Liver (tissue), 9 donors: Measurements from ENCODE around the gene PLS3. TPM values are rescaled to one million over a fixed set of nuclear protein-coding genes. Genes with fewer than 3 reads are reported as not detected.

Source experiments
- DNase-seq: peaks from one replicate; pipeline ENCODE4 v3.0.0-alpha.2; 2017; ENCODE audit warnings: low spot score
- H3K27ac ChIP-seq, 2 donors: one replicate each; pipeline ENCODE4 v1.7.0; 2013; ENCODE audit warnings: inconsistent platforms in 2 of 2, low read length in 2 of 2, control low read depth in 1 of 2, low read depth in 1 of 2, mild to moderate bottlenecking in 1 of 2
- H3K27me3 ChIP-seq, 4 donors: one replicate each; pipeline versions ENCODE4 v1.6.1 to v1.7.0; 2013; ENCODE audit warnings: low read length in 3 of 4, inconsistent platforms in 1 of 4, mild to moderate bottlenecking in 1 of 4, moderate library complexity in 1 of 4; ENCODE audit not compliant: control insufficient read depth in 4 of 4, insufficient read depth in 4 of 4
- H3K36me3 ChIP-seq, 4 donors: one replicate each; pipeline versions ENCODE4 v1.6.1 to v1.7.0; 2013; ENCODE audit warnings: low read length in 3 of 4, mild to moderate bottlenecking in 3 of 4, low read depth in 1 of 4, moderate library complexity in 1 of 4; ENCODE audit not compliant: control insufficient read depth in 4 of 4, insufficient read depth in 3 of 4
- H3K4me1 ChIP-seq, 4 donors: one replicate each; pipeline versions ENCODE4 v1.6.1 to v1.7.0; 2013; ENCODE audit warnings: low read length in 3 of 4, mild to moderate bottlenecking in 3 of 4, moderate library complexity in 1 of 4; ENCODE audit not compliant: control insufficient read depth in 4 of 4, insufficient read depth in 4 of 4
- H3K4me3 ChIP-seq, 3 donors: one replicate each; pipeline versions ENCODE4 v1.6.1 to v1.7.0; 2013; ENCODE audit warnings: low read length in 3 of 3, control low read depth in 1 of 3, low read depth in 1 of 3, mild to moderate bottlenecking in 1 of 3
- H3K9ac ChIP-seq, 2 donors: one replicate each; pipeline ENCODE4 v1.7.0; 2013; ENCODE audit warnings: low read length in 2 of 2, mild to moderate bottlenecking in 2 of 2, moderate library complexity in 2 of 2, control low read depth in 1 of 2, low read depth in 1 of 2
- H3K9me3 ChIP-seq, 4 donors: one replicate each; pipeline versions ENCODE4 v1.6.1 to v1.7.0; 2013; ENCODE audit warnings: low read length in 3 of 4; ENCODE audit not compliant: control insufficient read depth in 4 of 4
- GABPA ChIP-seq, 2 donors: IDR thresholded peaks in 1 of 2; conservative IDR thresholded peaks in 1 of 2; 2 replicates each; pipeline ENCODE4 v1.6.1; 2016; ENCODE audit warnings: antibody characterized with exemption in 2 of 2, mild to moderate bottlenecking in 1 of 2, moderate library complexity in 1 of 2
- HNF4A ChIP-seq, 2 donors: conservative IDR thresholded peaks; 2 replicates each; pipeline ENCODE4 v1.6.1; 2016; ENCODE audit warnings: antibody characterized with exemption in 2 of 2, mild to moderate bottlenecking in 2 of 2
- HNF4G ChIP-seq: IDR thresholded peaks from 2 replicates; pipeline ENCODE4 v1.6.1; 2016; ENCODE audit warnings: antibody characterized with exemption
- JUND ChIP-seq, 2 donors: IDR thresholded peaks; 2 replicates each; pipeline ENCODE4 v1.6.1; 2016; ENCODE audit warnings: antibody characterized with exemption in 2 of 2
- RXRA ChIP-seq, 2 donors: IDR thresholded peaks; 2 replicates each; pipeline ENCODE4 v1.6.1; 2017 to 2018; ENCODE audit warnings: antibody characterized with exemption in 2 of 2, mild to moderate bottlenecking in 1 of 2
- YY1 ChIP-seq: IDR thresholded peaks from 2 replicates; pipeline ENCODE4 v1.6.1; 2016; ENCODE audit warnings: antibody characterized with exemption, mild to moderate bottlenecking
- WGBS: extraction: QIAGEN DNeasy Blood & Tissue Kit; methylation state at CpG from one replicate; pipeline ENCODE4 v1.1.7; 2013; 5-methylcytosine and 5-hydroxymethylcytosine counted together
- polyA plus RNA-seq, 2 donors: library from polyadenylated mRNA; stranded (reverse) in 1 of 2; unstranded in 1 of 2; fragments of 200-250 nt in 1 of 2; fragments of >200 nt in 1 of 2; fragmentation: Nextera tagmentation in 1 of 2; extraction: Ambion mirVana in 1 of 2; gene quantifications; one replicate each; pipeline versions ENCODE4 v1.2.1 to v1.2.3, GENCODE V29; 2013 to 2015
- total RNA-seq, 2 donors: library from RNA; depleted of rRNA; stranded (reverse); fragments of >200 nt; gene quantifications; one replicate each; pipeline ENCODE4 v1.2.3, GENCODE V29; 2014
- TF ChIP-seq, protein P1 (sequence below): IDR thresholded peaks from 2 replicates; pipeline ENCODE4 v1.6.1; 2016; ENCODE audit warnings: antibody characterized with exemption
- TF ChIP-seq, protein P2 (sequence below): IDR thresholded peaks from 2 replicates; pipeline ENCODE4 v1.6.1; 2016; ENCODE audit warnings: antibody characterized with exemption
- TF ChIP-seq, protein P3 (sequence below): IDR thresholded peaks from 2 replicates; pipeline ENCODE4 v1.6.1; 2016; ENCODE audit warnings: antibody characterized with exemption, mild to moderate bottlenecking
- TF ChIP-seq, protein P4 (sequence below): IDR thresholded peaks from 2 replicates; pipeline ENCODE4 v1.6.1; 2016; ENCODE audit warnings: antibody characterized with exemption
- donor health status: healthy.
- donor health status: healthy.
- donor health status: healthy.
- donor health status: healthy.
- donor health status: healthy.

The PLS3 gene
- total and polyA plus RNA-seq, 4 donors: 56.3 to 119 (median 71.6) TPM

DNA sequence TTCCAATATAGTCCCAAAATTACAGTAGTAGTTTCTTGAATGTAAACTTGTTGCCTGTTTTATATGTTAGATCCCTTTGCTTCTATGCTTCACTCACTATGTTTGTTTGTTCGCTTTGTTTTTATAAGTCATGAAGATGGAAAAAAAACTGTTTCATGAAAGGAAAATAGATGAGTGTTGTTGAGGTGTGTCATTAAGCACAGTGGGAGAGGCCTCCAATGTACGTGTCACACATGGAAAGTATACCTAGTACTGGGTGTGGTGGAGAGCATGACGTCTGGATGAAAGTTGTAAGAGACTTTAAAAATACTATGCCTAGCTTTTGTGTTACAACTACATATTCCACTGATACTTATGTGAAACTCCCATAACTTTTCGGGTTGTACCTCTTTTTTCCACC is 28.4 kb downstream of the PLS3 start:
- no peak for DNase-seq
- Histone ChIP-seq H3K27me3 (no peaks in the 10 kb centered on the region), H3K4me1 (peaks cover 0 to 31% (median 26%) of the 10 kb centered on the region in 4 donors), H3K4me3 (no peak overlapping the region), H3K9ac (no peak overlapping the region), H3K36me3 (no peaks in the 10 kb centered on the region), H3K27ac (no peak overlapping the region), H3K9me3 (no peaks in the 10 kb centered on the region)
- TF ChIP-seq GABPA (IDR thresholded peaks at IDR 0.05 in 1 of 2, conservative IDR thresholded peaks at IDR 0.05 in 1 of 2) (no peak), JUND (IDR thresholded peaks at IDR 0.05) (no peak)
- TF ChIP-seq, protein P1, sequence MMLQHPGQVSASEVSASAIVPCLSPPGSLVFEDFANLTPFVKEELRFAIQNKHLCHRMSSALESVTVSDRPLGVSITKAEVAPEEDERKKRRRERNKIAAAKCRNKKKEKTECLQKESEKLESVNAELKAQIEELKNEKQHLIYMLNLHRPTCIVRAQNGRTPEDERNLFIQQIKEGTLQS: no peak
- TF ChIP-seq, protein P2, sequence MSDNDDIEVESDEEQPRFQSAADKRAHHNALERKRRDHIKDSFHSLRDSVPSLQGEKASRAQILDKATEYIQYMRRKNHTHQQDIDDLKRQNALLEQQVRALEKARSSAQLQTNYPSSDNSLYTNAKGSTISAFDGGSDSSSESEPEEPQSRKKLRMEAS: no peak
- 88% methylated on average over 4 of the region's 4 CpGs for WGBS

DNA sequence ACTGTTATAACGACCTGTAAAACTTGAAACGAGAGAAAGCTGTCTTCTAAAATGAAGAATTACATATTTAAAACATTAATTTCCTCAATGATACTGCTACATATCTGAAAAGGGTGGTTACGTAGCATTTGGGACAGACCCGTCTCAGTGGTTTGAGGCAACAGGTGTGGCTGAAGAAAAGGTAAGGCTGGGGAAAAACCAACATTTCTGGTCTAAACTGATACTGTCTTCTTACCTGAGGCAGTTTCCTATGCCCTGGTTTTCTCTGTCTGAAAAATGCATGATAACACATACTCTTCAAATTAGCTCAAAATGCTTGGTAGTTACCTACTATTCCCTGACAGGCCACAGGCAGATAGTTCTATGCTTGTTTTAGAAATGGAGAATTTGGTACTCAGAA is 30.4 kb downstream of the PLS3 start:
- Histone ChIP-seq H3K36me3 (no peaks in the 10 kb centered on the region), H3K4me3 (no peak overlapping the region), H3K27ac (no peak overlapping the region), H3K4me1 (peaks cover 0 to 25% (median 20%) of the 10 kb centered on the region in 4 donors), H3K9ac (no peak overlapping the region), H3K27me3 (no peaks in the 10 kb centered on the region), H3K9me3 (no peaks in the 10 kb centered on the region)
- DNase-seq: no peak
- WGBS: 82% methylated on average over 4 of the region's 4 CpGs
- TF ChIP-seq, protein P1: no peak
- TF ChIP-seq, protein P3, sequence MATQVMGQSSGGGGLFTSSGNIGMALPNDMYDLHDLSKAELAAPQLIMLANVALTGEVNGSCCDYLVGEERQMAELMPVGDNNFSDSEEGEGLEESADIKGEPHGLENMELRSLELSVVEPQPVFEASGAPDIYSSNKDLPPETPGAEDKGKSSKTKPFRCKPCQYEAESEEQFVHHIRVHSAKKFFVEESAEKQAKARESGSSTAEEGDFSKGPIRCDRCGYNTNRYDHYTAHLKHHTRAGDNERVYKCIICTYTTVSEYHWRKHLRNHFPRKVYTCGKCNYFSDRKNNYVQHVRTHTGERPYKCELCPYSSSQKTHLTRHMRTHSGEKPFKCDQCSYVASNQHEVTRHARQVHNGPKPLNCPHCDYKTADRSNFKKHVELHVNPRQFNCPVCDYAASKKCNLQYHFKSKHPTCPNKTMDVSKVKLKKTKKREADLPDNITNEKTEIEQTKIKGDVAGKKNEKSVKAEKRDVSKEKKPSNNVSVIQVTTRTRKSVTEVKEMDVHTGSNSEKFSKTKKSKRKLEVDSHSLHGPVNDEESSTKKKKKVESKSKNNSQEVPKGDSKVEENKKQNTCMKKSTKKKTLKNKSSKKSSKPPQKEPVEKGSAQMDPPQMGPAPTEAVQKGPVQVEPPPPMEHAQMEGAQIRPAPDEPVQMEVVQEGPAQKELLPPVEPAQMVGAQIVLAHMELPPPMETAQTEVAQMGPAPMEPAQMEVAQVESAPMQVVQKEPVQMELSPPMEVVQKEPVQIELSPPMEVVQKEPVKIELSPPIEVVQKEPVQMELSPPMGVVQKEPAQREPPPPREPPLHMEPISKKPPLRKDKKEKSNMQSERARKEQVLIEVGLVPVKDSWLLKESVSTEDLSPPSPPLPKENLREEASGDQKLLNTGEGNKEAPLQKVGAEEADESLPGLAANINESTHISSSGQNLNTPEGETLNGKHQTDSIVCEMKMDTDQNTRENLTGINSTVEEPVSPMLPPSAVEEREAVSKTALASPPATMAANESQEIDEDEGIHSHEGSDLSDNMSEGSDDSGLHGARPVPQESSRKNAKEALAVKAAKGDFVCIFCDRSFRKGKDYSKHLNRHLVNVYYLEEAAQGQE: no peak
- TF ChIP-seq, protein P4, sequence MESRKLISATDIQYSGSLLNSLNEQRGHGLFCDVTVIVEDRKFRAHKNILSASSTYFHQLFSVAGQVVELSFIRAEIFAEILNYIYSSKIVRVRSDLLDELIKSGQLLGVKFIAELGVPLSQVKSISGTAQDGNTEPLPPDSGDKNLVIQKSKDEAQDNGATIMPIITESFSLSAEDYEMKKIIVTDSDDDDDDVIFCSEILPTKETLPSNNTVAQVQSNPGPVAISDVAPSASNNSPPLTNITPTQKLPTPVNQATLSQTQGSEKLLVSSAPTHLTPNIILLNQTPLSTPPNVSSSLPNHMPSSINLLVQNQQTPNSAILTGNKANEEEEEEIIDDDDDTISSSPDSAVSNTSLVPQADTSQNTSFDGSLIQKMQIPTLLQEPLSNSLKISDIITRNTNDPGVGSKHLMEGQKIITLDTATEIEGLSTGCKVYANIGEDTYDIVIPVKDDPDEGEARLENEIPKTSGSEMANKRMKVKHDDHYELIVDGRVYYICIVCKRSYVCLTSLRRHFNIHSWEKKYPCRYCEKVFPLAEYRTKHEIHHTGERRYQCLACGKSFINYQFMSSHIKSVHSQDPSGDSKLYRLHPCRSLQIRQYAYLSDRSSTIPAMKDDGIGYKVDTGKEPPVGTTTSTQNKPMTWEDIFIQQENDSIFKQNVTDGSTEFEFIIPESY: no peak
- TF ChIP-seq YY1 (no peak), HNF4A (conservative IDR thresholded peaks at IDR 0.05) (no peak), HNF4G (no peak), RXRA (IDR thresholded peaks at IDR 0.05) (no peak)
